Adipose tissue (tissue), 3 donors: ENCODE results near the gene SURF6. TPM values are rescaled to one million over a fixed set of nuclear protein-coding genes. Genes with fewer than 3 reads are reported as not detected.

ENCODE experiments used
- polyA plus RNA-seq, 3 donors: library from polyadenylated mRNA; stranded (reverse); fragments of 200-250 nt; gene quantifications; one replicate each; pipeline ENCODE4 v1.2.3, GENCODE V29; 2013
- donor health status: healthy with polysubstance abuse.
- donor health status: Bipolar disorder and iron deficiency.
- donor health status: healthy.

SURF6 gene
- polyA plus RNA-seq, 3 donors = 14.1 to 21.7 (median 14.1) TPM

Other genes with a start within 250 kb of the SURF6 start
- 10 to 100 TPM; 31.0 to 98.2 (median 68.8) TPM for gene RALGDS, start 214.9 kb downstream of the SURF6 start, polyA plus RNA-seq
- gene GBGT1, start 172.3 kb downstream of the SURF6 start, polyA plus RNA-seq = 10 to 100 TPM in 1 of 3 donors, 1 to 10 TPM in 2; 2.6 to 10.7 (median 9.9) TPM
- not detected for gene OBP2B, start 126.9 kb downstream of the SURF6 start, polyA plus RNA-seq
- gene ABO, start 61.0 kb downstream of the SURF6 start, polyA plus RNA-seq = 1 to 10 TPM; 1.3 to 1.7 (median 1.5) TPM
- gene MED22, start 11.9 kb upstream of the SURF6 start, polyA plus RNA-seq = 10 to 100 TPM in 2 of 3 donors, 1 to 10 TPM in 1; 8.6 to 15.9 (median 13.1) TPM
- gene RPL7A, start 12.0 kb upstream of the SURF6 start, polyA plus RNA-seq = 1,000 to 10,000 TPM; 2,933 to 4,055 (median 3,432) TPM
- gene SURF1, start 20.3 kb upstream of the SURF6 start, polyA plus RNA-seq = 10 to 100 TPM; 63.5 to 95.3 (median 75.0) TPM
- gene SURF2, start 20.4 kb upstream of the SURF6 start, polyA plus RNA-seq = 10 to 100 TPM; 21.9 to 32.1 (median 27.8) TPM
- 100 to 1,000 TPM in 2 of 3 donors, 10 to 100 TPM in 1; 66.1 to 168 (median 123) TPM for gene SURF4, start 39.9 kb upstream of the SURF6 start, polyA plus RNA-seq
- under 1 TPM; 0.44 to 0.68 (median 0.45) TPM for gene STKLD1, start 40.2 kb upstream of the SURF6 start, polyA plus RNA-seq
- 10 to 100 TPM; 14.1 to 18.8 (median 14.5) TPM for gene REXO4, start 81.8 kb upstream of the SURF6 start, polyA plus RNA-seq
- 1 to 10 TPM; 2.7 to 4.2 (median 2.7) TPM for gene ADAMTS13, start 86.2 kb upstream of the SURF6 start, polyA plus RNA-seq
- gene CACFD1, start 123.8 kb upstream of the SURF6 start, polyA plus RNA-seq = 10 to 100 TPM in 1 of 3 donors, 1 to 10 TPM in 2; 4.0 to 17.3 (median 8.5) TPM
- 10 to 100 TPM in 1 of 3 donors, 1 to 10 TPM in 2; 2.4 to 15.6 (median 2.6) TPM for gene SLC2A6, start 142.9 kb upstream of the SURF6 start, polyA plus RNA-seq
- gene MYMK, start 188.8 kb upstream of the SURF6 start, polyA plus RNA-seq = not detected
- 1 to 10 TPM; 2.0 to 2.7 (median 2.2) TPM for gene ADAMTSL2, start 198.5 kb upstream of the SURF6 start, polyA plus RNA-seq